Epithelial cell of esophagus (primary cell): ENCODE results near the gene HOPX.
A peak's percentile ranks its signal among the peaks of the same experiment; 100 is the strongest.

Experiments used
- DNase-seq: peaks from one replicate; pipeline ENCODE4 v3.0.0; 2010; ENCODE audit warnings: low read depth
- H3K4me3 ChIP-seq: 2 replicates; pipeline ENCODE4 v1.5.1; 2011; ENCODE audit warnings: mild to moderate bottlenecking, low read length, control low read depth
- TF ChIP-seq, protein P1 (sequence below): IDR thresholded peaks from 2 replicates; pipeline ENCODE4 v1.5.1; 2011; ENCODE audit warnings: low read depth, mild to moderate bottlenecking, low read length, control low read depth, inconsistent platforms; ENCODE audit not compliant: insufficient read depth; ENCODE audit errors: missing control alignments

Gene HOPX

DNA sequence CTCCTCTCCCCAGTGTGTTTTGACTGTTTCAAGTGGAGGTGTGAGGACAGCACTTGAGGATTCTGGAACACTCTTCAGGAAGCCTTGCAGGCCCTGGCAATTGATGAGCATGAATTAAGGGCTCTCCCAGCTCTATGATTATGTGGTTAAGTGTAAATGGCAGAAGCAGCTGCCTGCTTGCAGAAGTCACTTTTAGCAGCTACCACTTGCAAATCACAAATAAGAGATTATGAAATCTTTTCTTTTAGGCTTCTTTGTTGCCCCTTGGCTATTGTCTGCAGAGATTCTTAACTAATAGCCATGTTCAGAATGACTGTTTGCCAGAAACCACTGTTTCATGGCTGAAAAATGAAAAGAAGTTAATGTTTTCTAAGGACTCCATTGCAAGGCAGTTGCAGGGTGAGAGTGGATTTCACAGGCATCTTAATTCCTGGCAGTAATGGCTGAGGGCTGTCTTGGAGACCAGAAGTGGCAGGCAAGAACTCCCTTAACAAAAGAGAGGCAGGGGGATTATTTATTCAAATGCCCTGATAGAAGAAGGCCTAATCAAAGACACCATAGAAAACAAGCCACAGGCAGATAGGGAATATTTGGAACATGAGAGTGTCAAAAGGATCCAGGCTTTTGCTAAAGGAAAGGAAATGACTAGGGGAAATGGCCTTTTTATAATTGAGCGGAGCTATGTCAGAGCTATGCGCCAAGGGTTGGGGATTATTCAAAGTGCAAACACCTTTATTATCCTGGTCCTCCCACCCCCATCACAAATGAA is 8.3 kb upstream of the HOPX start:
- DNase-seq = no peak
- TF ChIP-seq, protein P1, sequence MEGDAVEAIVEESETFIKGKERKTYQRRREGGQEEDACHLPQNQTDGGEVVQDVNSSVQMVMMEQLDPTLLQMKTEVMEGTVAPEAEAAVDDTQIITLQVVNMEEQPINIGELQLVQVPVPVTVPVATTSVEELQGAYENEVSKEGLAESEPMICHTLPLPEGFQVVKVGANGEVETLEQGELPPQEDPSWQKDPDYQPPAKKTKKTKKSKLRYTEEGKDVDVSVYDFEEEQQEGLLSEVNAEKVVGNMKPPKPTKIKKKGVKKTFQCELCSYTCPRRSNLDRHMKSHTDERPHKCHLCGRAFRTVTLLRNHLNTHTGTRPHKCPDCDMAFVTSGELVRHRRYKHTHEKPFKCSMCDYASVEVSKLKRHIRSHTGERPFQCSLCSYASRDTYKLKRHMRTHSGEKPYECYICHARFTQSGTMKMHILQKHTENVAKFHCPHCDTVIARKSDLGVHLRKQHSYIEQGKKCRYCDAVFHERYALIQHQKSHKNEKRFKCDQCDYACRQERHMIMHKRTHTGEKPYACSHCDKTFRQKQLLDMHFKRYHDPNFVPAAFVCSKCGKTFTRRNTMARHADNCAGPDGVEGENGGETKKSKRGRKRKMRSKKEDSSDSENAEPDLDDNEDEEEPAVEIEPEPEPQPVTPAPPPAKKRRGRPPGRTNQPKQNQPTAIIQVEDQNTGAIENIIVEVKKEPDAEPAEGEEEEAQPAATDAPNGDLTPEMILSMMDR = no peak
- no peak overlapping the region for H3K4me3 ChIP-seq

DNA sequence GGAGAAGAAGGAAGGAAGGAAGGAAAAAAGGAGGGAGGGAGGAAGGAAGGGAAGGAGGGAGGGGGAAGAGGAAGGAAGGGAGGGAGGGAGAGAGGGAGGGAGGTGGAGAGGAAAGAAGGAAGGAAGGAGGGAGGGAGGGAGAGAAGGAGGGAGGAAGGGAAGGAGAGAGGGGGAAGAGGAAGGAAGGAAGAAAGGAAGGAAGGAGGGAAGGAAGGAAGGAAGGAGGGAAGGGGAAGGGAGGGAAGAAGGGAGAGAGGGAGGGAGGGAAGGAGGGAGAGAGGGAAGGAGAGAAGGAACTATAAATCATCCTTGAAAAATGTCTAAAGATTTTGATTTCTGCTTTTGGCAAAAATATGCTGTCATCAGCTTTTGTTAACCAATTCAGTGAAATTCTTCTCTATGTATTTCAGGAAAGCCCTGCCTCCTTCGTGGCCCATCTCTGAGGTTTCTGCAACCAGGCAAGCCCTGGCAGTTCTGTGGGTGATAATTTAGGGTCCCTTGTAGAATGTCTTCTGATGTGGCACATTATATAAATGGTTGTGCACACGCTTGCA is 7.1 kb upstream of the HOPX start:
- DNase-seq = no peak
- TF ChIP-seq, protein P1 = no peak
- H3K4me3 ChIP-seq = no peak overlapping the region

DNA sequence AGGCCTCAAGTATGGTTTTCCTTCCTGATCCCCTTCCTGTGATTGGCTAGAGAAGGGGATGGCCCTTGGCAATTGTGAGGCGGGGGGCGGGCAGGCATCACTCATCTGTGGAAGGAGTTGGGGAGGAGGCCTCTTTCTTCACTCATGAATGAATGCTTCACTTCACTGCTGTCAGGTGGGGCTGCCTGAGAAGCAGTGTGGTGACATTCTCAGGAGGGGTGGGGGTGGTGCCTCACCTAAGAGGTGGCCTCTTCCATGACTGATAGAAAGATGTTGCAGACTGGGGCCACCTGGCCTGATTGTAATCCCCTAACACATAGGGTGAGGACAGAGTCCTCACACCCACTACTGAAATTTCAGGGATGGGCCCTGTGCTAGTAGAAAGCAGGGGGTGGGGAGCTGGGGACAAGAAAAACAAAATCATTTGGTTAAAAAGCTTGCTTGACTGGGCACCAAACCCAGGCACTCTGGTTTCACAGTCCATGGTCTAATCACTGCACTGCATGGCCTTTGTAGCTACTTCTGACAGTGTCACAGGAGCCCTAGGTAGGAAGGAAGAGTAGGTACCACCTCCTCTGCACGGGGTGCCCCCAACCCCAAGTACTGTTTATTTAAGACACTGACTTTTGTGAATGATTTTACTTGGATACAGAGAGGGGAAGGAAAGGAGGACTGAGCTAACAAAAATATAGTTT is 5.6 kb upstream of the HOPX start:
- no peak overlapping the region for H3K4me3 ChIP-seq
- peak; percentile 41 for DNase-seq
- TF ChIP-seq, protein P1 = no peak

DNA sequence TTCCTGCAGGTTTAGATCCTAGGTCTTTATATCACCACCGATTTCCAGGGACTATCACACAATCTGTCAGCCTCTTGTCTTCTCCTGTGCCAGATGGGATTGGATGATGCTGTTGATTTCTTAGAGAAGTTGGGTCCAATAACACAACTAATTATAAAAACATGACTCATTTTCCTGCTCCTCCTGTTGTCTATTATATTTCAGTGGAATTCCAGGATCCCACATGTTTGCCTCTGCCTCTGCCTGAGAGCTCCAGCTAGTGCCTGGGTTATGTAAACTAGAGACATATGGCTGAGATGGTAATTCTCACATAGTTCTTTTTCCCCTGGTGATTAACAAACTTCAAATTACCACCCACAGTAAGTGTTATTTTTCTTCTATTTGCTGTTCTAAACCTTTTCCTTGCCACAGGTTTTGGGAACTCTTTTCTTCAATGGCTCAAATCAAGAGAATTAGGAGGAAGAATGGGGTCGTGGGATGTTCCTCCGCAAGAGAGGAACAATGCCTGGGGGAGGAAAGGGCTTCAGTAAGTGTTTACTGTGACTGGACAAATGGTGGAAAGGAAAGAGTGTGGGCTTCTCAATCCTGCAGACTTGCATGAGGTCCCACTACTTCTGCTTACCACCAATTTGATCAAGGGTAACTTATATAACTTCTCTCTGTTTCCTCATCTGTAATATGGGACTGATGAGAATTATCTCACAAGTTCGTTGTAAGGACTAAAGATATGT is 3.4 kb upstream of the HOPX start:
- TF ChIP-seq, protein P1 = no peak
- DNase-seq = peak; percentile 75
- H3K4me3 ChIP-seq = no peak overlapping the region

DNA sequence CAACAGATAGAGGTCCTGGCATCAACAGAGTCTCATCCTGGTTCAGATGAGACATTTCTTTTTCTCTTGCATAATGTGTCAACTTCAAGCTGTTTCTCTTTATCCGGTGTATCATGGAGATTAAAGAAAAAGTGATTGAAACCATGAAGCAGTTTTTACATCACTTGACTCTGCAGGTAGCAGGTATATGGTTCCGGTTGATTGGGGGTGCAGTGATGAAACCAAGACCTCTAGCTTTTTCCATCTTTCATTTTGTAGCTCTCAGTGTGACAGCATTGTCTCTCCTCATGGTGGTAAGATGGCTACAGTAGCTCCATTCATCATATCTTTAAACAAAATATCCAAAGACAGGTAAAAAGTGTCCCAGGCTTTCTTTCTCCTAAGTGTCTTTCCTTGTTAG is 2.4 kb upstream of the HOPX start:
- TF ChIP-seq, protein P1 = no peak
- no peak overlapping the region for H3K4me3 ChIP-seq
- DNase-seq = no peak

DNA sequence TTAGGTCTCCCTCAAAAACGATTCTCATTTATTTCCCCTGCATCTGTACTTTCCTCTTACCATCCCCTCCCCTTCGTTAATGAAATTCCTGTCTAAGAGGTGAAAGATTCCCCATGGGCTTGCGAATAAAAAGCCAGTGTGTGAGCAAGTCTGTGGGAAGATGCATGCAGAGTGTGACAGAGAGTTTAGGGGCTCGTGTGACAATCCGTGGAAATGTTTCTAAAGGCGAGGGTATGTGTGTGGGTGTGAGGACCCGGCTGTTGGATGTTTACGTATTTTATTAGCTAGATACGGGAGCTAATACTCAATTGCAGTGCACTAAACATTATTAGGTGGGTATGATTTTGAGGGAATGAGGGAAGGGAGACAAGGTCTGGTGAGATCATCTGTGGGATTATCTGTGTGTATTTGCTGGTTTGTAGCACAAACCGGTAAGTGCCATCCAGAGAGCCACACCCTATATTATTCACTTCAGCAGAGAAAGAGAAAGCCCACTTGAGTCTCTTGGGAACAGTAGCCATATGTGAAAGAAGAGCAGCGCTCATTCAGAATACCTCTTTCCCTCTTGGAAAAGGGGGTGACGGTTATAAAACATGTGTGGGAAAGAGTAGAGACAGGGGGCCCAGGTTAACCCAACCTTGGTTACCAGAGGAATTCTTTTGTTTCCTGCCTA is 893 bp upstream of the HOPX start:
- peak; percentile 40 for DNase-seq
- TF ChIP-seq, protein P1 = no peak
- peak overlapping the region; percentile 64 for H3K4me3 ChIP-seq
